HEK293 (cell line): ENCODE results near the gene DRC3.

ENCODE experiments used
- ATF2 ChIP-seq: fragments of 450-650 bp; formaldehyde crosslinking; IDR thresholded peaks from 2 replicates; pipeline ENCODE4 v1.5.1; 2016; ENCODE audit warnings: missing biosample characterization, missing genetic modification characterization, low read depth
- BCL11A ChIP-seq: fragments of 450-650 bp; formaldehyde crosslinking; IDR thresholded peaks from 2 replicates; pipeline ENCODE4 v1.5.1; 2016; ENCODE audit warnings: low read depth, missing biosample characterization, missing genetic modification characterization
- KLF7 ChIP-seq: fragments of 450-650 bp; formaldehyde crosslinking; IDR thresholded peaks from 2 replicates; pipeline ENCODE4 v1.5.1; 2016; ENCODE audit warnings: missing biosample characterization, missing genetic modification characterization, borderline replicate concordance
- SP2 ChIP-seq: fragments of 450-650 bp; formaldehyde crosslinking; IDR thresholded peaks from 2 replicates; pipeline ENCODE4 v1.5.1; 2016; ENCODE audit warnings: missing biosample characterization, missing genetic modification characterization
- TCF7L2 ChIP-seq: IDR thresholded peaks from 2 replicates; pipeline ENCODE4 v1.6.1; 2011; ENCODE audit warnings: low read depth, mild to moderate bottlenecking, inconsistent platforms, low read length, moderate library complexity, borderline replicate concordance
- ZBTB11 ChIP-seq: fragments of 450-650 bp; formaldehyde crosslinking; conservative IDR thresholded peaks from 2 replicates; pipeline ENCODE4 v1.5.1; 2016; ENCODE audit warnings: low read depth, missing biosample characterization, missing genetic modification characterization
- ZIC2 ChIP-seq: fragments of 450-650 bp; formaldehyde crosslinking; IDR thresholded peaks from 2 replicates; pipeline ENCODE4 v1.5.1; 2016; ENCODE audit warnings: missing biosample characterization, missing genetic modification characterization
- ZNF146 ChIP-seq: fragments of 450-650 bp; formaldehyde crosslinking; IDR thresholded peaks from 2 replicates; pipeline ENCODE4 v1.5.1; 2016; ENCODE audit warnings: missing biosample characterization, missing genetic modification characterization
- ZNF16 ChIP-seq: fragments of 450-650 bp; formaldehyde crosslinking; IDR thresholded peaks from 2 replicates; pipeline ENCODE4 v1.5.1; 2016; ENCODE audit warnings: low read depth, missing biosample characterization, missing genetic modification characterization
- ZNF169 ChIP-seq: fragments of 450-650 bp; formaldehyde crosslinking; IDR thresholded peaks from 2 replicates; pipeline ENCODE4 v1.5.1; 2016; ENCODE audit warnings: missing biosample characterization, missing genetic modification characterization
- ZNF211 ChIP-seq: fragments of 450-650 bp; formaldehyde crosslinking; IDR thresholded peaks from 2 replicates; pipeline ENCODE4 v1.5.1; 2016; ENCODE audit warnings: low read depth, missing biosample characterization, missing genetic modification characterization
- ZNF248 ChIP-seq: fragments of 450-650 bp; formaldehyde crosslinking; IDR thresholded peaks from 2 replicates; pipeline ENCODE4 v1.5.1; 2017; ENCODE audit warnings: missing biosample characterization, missing genetic modification characterization
- ZNF280C ChIP-seq: fragments of 450-650 bp; formaldehyde crosslinking; IDR thresholded peaks from 2 replicates; pipeline ENCODE4 v1.5.1; 2016; ENCODE audit warnings: missing biosample characterization, missing genetic modification characterization
- ZNF335 ChIP-seq: fragments of 450-650 bp; formaldehyde crosslinking; conservative IDR thresholded peaks from 2 replicates; pipeline ENCODE4 v1.5.1; 2016; ENCODE audit warnings: missing biosample characterization, missing genetic modification characterization
- ZNF473 ChIP-seq: fragments of 450-650 bp; formaldehyde crosslinking; IDR thresholded peaks from 2 replicates; pipeline ENCODE4 v1.5.1; 2017; ENCODE audit warnings: missing biosample characterization, missing genetic modification characterization
- ZNF48 ChIP-seq: fragments of 450-650 bp; formaldehyde crosslinking; IDR thresholded peaks from 2 replicates; pipeline ENCODE4 v1.5.1; 2016; ENCODE audit warnings: missing biosample characterization, missing genetic modification characterization
- ZNF529 ChIP-seq: fragments of 450-650 bp; formaldehyde crosslinking; IDR thresholded peaks from 2 replicates; pipeline ENCODE4 v1.5.1; 2017; ENCODE audit warnings: missing genetic modification characterization, missing biosample characterization; ENCODE audit not compliant: insufficient replicate concordance
- ZNF561 ChIP-seq: fragments of 450-650 bp; IDR thresholded peaks from 2 replicates; pipeline ENCODE4 v1.5.1; 2018; ENCODE audit warnings: missing biosample characterization, missing genetic modification characterization, borderline replicate concordance
- ZNF610 ChIP-seq: fragments of 450-650 bp; formaldehyde crosslinking; IDR thresholded peaks from 2 replicates; pipeline ENCODE4 v1.5.1; 2016; ENCODE audit warnings: missing biosample characterization, missing genetic modification characterization, borderline replicate concordance
- ZNF660 ChIP-seq: fragments of 450-650 bp; IDR thresholded peaks from 2 replicates; pipeline ENCODE4 v1.5.1; 2018; ENCODE audit warnings: missing biosample characterization, mild to moderate bottlenecking, missing genetic modification characterization
- ZNF664 ChIP-seq: fragments of 450-650 bp; formaldehyde crosslinking; IDR thresholded peaks from 2 replicates; pipeline ENCODE4 v1.5.1; 2016; ENCODE audit warnings: missing biosample characterization, missing genetic modification characterization
- ZNF701 ChIP-seq: fragments of 450-650 bp; formaldehyde crosslinking; IDR thresholded peaks from 2 replicates; pipeline ENCODE4 v1.5.1; 2016; ENCODE audit warnings: missing biosample characterization, missing genetic modification characterization
- ZNF830 ChIP-seq: fragments of 450-650 bp; IDR thresholded peaks from 2 replicates; pipeline ENCODE4 v1.5.0; 2018; ENCODE audit warnings: missing biosample characterization, missing genetic modification characterization, low read depth, mild to moderate bottlenecking, moderate library complexity
- TF ChIP-seq, protein P1 (sequence below): fragments of 450-650 bp; formaldehyde crosslinking; IDR thresholded peaks from 2 replicates; pipeline ENCODE4 v1.5.1; 2017; ENCODE audit warnings: missing biosample characterization, missing genetic modification characterization
- TF ChIP-seq, protein P2 (sequence below): fragments of 450-650 bp; formaldehyde crosslinking; IDR thresholded peaks from 2 replicates; pipeline ENCODE4 v1.5.1; 2016; ENCODE audit warnings: missing biosample characterization, missing genetic modification characterization
- TF ChIP-seq, protein P3 (sequence below): fragments of 450-650 bp; formaldehyde crosslinking; IDR thresholded peaks from 2 replicates; pipeline ENCODE4 v1.5.1; 2016; ENCODE audit warnings: missing biosample characterization, missing genetic modification characterization, low read depth

DRC3 gene

DNA sequence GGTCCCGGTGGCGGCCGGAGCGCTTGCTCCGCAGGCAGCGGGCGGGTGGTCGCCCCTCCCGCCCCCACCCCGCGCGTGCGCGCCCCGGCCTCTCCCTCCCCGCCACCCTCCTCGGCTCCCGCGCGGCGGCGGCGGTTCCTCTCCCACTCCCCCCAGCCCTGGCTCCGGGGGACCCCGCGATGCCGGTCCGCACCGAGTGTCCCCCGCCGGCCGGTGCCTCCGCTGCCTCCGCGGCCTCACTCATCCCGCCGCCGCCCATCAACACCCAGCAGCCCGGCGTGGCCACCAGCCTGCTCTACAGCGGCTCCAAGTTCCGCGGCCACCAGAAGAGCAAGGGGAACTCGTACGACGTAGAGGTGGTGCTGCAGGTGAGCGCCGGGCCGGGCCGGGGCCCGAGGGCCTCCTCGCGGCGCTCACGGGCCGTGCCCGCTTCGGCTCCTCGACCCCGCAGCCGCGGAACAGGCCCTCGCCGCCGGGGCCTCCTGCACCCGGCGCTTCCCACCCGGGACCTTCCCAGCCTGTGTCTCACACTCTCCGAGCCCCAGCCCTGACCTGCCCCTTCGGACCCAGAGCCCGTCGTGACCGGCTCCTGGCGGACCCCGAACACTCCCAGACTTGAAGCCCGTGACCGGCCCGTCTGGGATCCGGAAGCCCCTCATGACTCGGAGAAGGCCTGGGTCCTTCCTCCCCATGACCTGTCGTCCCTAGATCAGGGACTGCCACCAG, 67.0 kb downstream of the DRC3 start (continued):
- TF ChIP-seq ZNF211 (tag by site-specific recombination) (no peak), SP2 (tag by site-specific recombination) (peak; percentile 24; the same call in 1 of the 2 replicates), ZNF146 (tag by site-specific recombination) (no peak), ZIC2 (no peak), ZNF664 (tag by site-specific recombination) (no peak), BCL11A (tag by site-specific recombination) (no peak), ZNF701 (tag by site-specific recombination) (no peak), ZNF16 (tag by site-specific recombination) (no peak), ZNF248 (tag by site-specific recombination) (no peak), KLF7 (tag by site-specific recombination) (no peak), ZNF610 (tag by site-specific recombination) (no peak), ZNF473 (tag by site-specific recombination) (no peak), ZNF48 (tag by site-specific recombination) (no peak), TCF7L2 (no peak), ZNF335 (tag by site-specific recombination) (no peak), ZNF660 (peak; percentile 81; the same call in 1 of the 2 replicates), ZBTB11 (no peak), ATF2 (tag by site-specific recombination) (no peak), ZNF830 (no peak), ZNF169 (no peak), ZNF529 (no peak), ZNF280C (tag by site-specific recombination) (no peak), ZNF561 (tag by site-specific recombination) (0 out of 2 replicates have a peak, but pooled peaks have one; percentile 59)
- TF ChIP-seq, protein P1, sequence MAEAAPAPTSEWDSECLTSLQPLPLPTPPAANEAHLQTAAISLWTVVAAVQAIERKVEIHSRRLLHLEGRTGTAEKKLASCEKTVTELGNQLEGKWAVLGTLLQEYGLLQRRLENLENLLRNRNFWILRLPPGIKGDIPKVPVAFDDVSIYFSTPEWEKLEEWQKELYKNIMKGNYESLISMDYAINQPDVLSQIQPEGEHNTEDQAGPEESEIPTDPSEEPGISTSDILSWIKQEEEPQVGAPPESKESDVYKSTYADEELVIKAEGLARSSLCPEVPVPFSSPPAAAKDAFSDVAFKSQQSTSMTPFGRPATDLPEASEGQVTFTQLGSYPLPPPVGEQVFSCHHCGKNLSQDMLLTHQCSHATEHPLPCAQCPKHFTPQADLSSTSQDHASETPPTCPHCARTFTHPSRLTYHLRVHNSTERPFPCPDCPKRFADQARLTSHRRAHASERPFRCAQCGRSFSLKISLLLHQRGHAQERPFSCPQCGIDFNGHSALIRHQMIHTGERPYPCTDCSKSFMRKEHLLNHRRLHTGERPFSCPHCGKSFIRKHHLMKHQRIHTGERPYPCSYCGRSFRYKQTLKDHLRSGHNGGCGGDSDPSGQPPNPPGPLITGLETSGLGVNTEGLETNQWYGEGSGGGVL (tag by site-specific recombination) = peak; percentile 62
- TF ChIP-seq, protein P2, sequence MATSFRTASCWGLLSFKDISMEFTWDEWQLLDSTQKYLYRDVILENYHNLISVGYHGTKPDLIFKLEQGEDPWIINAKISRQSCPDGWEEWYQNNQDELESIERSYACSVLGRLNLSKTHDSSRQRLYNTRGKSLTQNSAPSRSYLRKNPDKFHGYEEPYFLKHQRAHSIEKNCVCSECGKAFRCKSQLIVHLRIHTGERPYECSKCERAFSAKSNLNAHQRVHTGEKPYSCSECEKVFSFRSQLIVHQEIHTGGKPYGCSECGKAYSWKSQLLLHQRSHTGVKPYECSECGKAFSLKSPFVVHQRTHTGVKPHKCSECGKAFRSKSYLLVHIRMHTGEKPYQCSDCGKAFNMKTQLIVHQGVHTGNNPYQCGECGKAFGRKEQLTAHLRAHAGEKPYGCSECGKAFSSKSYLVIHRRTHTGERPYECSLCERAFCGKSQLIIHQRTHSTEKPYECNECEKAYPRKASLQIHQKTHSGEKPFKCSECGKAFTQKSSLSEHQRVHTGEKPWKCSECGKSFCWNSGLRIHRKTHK (tag by site-specific recombination) = no peak
- TF ChIP-seq, protein P3, sequence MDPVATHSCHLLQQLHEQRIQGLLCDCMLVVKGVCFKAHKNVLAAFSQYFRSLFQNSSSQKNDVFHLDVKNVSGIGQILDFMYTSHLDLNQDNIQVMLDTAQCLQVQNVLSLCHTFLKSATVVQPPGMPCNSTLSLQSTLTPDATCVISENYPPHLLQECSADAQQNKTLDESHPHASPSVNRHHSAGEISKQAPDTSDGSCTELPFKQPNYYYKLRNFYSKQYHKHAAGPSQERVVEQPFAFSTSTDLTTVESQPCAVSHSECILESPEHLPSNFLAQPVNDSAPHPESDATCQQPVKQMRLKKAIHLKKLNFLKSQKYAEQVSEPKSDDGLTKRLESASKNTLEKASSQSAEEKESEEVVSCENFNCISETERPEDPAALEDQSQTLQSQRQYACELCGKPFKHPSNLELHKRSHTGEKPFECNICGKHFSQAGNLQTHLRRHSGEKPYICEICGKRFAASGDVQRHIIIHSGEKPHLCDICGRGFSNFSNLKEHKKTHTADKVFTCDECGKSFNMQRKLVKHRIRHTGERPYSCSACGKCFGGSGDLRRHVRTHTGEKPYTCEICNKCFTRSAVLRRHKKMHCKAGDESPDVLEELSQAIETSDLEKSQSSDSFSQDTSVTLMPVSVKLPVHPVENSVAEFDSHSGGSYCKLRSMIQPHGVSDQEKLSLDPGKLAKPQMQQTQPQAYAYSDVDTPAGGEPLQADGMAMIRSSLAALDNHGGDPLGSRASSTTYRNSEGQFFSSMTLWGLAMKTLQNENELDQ (tag by site-specific recombination) = no peak
